AG09309 (cell line): ENCODE results near the gene INSC.

Experiments used
- DNase-seq: peaks from one replicate; pipeline ENCODE4 v3.0.0-alpha.2; 2010; ENCODE audit warnings: low read depth
- H3K4me3 ChIP-seq: 2 replicates; pipeline ENCODE4 v1.5.1; 2011; ENCODE audit warnings: mild to moderate bottlenecking, low read depth, low read length, moderate library complexity; ENCODE audit not compliant: control insufficient read depth
- CTCF ChIP-seq: IDR thresholded peaks from 2 replicates; pipeline ENCODE4 v1.5.1; 2011; ENCODE audit warnings: mild to moderate bottlenecking, low read depth, low read length, inconsistent platforms; ENCODE audit not compliant: insufficient read depth, control insufficient read depth; ENCODE audit errors: missing control alignments

Gene INSC

GRCh38 chr11:15101072-15101709, 13.5 kb upstream of the INSC start:
- DNase-seq = peak; percentile 24
- H3K4me3 ChIP-seq = no peak overlapping the region
- TF ChIP-seq CTCF = peak; percentile 96

GRCh38 chr11:15104166-15104565, 10.6 kb upstream of the INSC start:
- no peak overlapping the region for H3K4me3 ChIP-seq
- no peak for DNase-seq
- TF ChIP-seq CTCF = no peak

- DNase-seq = peak; percentile 43
- TF ChIP-seq CTCF = no peak
- H3K4me3 ChIP-seq = no peak overlapping the region
Measured at GRCh38 chr11:15106201-15106965, 8.3 kb upstream of the INSC start.

- no peak overlapping the region for H3K4me3 ChIP-seq
- TF ChIP-seq CTCF = no peak
- DNase-seq = no peak
Measured at GRCh38 chr11:15107730-15108515, 6.8 kb upstream of the INSC start.

GRCh38 chr11:15108592-15109130, 6.1 kb upstream of the INSC start:
- no peak overlapping the region for H3K4me3 ChIP-seq
- TF ChIP-seq CTCF = no peak
- DNase-seq = no peak

- DNase-seq = no peak
Measured at GRCh38 chr11:15109602-15110001, 5.1 kb upstream of the INSC start.

More at GRCh38 chr11:15109602-15110001, 5.1 kb upstream of the INSC start:
- H3K4me3 ChIP-seq = no peak overlapping the region
- no peak for TF ChIP-seq CTCF
